Spleen (tissue), 13 donors: ENCODE data around the gene PIP4K2B. TPM values are rescaled to one million over a fixed set of nuclear protein-coding genes. Genes with fewer than 3 reads are reported as not detected.
A peak's percentile ranks its signal among the peaks of the same experiment; 100 is the strongest.

Source experiments
- DNase-seq: peaks from one replicate; pipeline ENCODE4 v3.0.0-alpha.2; 2020
- H3K27ac ChIP-seq, 8 donors: fragments of 200-600 bp; sonication (generic) in 7 of 8; 1 replicate in 4 of 8; 2 replicates in 4 of 8; pipeline versions ENCODE4 v1.5.0 to v1.8.0; 2016 to 2021; ENCODE audit warnings: inconsistent platforms in 4 of 8, mild to moderate bottlenecking in 4 of 8, moderate library complexity in 1 of 8
- H3K27me3 ChIP-seq, 7 donors: fragments of 200-600 bp; sonication (generic) in 6 of 7; replicated peaks in 1 of 7; 1 replicate in 4 of 7; 2 replicates in 3 of 7; pipeline versions ENCODE4 v1.5.0 to v1.8.0; 2016 to 2021; ENCODE audit warnings: inconsistent platforms in 3 of 7, mild to moderate bottlenecking in 1 of 7
- H3K36me3 ChIP-seq, 6 donors: fragments of 200-600 bp; sonication (generic) in 5 of 6; 1 replicate in 4 of 6; 2 replicates in 2 of 6; pipeline versions ENCODE4 v1.5.0 to v1.8.0; 2016 to 2021; ENCODE audit warnings: inconsistent platforms in 2 of 6
- H3K4me1 ChIP-seq, 6 donors: fragments of 200-600 bp; sonication (generic) in 5 of 6; 1 replicate in 3 of 6; 2 replicates in 3 of 6; pipeline versions ENCODE4 v1.5.0 to v1.8.0; 2016 to 2021; ENCODE audit warnings: inconsistent platforms in 3 of 6
- H3K4me3 ChIP-seq, 8 donors: fragments of 200-600 bp; sonication (generic) in 7 of 8; 1 replicate in 4 of 8; 2 replicates in 4 of 8; pipeline versions ENCODE4 v1.5.0 to v1.8.0; 2016 to 2021; ENCODE audit warnings: inconsistent platforms in 4 of 8, mild to moderate bottlenecking in 4 of 8, moderate library complexity in 2 of 8
- H3K9me3 ChIP-seq, 8 donors: fragments of 200-600 bp; sonication (generic) in 7 of 8; 1 replicate in 4 of 8; 2 replicates in 4 of 8; pipeline versions ENCODE4 v1.5.0 to v1.8.0; 2016 to 2021; ENCODE audit warnings: inconsistent platforms in 4 of 8
- POLR2A ChIP-seq, 3 donors: fragments of 450-650 bp; IDR thresholded peaks; one replicate each; pipeline ENCODE4 v1.5.1; 2017; ENCODE audit warnings: antibody characterized with exemption in 3 of 3, mild to moderate bottlenecking in 1 of 3
- POLR2AphosphoS5 ChIP-seq, 3 donors: sonication (generic); formaldehyde crosslinking; IDR thresholded peaks; one replicate each; pipeline ENCODE4 v1.5.1; 2017; ENCODE audit warnings: antibody characterized with exemption in 3 of 3
- WGBS, 5 donors: extraction: QIAGEN DNeasy Blood & Tissue Kit in 3 of 5; methylation state at CpG; one replicate each; pipeline versions ENCODE4 v1.1.5 to v1.1.7; 2013 to 2018; 5-methylcytosine and 5-hydroxymethylcytosine counted together
- intact Hi-C: fragments of 100-400 bp; cut with DNase I; formaldehyde crosslinking; loops from one replicate; pipeline ENCODE4 v1.15.0; 2023; ENCODE audit warnings: low total_unique reads
- long read RNA-seq, 2 donors: transcript quantifications; one replicate each; lab custom pipeline, GENCODE V29; 2026
- polyA plus RNA-seq, 3 donors: library from polyadenylated mRNA; stranded (reverse); fragments of 200-250 nt; gene quantifications; one replicate each; pipeline ENCODE4 v1.2.1, GENCODE V29; 2013
- total RNA-seq, 7 donors: library from RNA; depleted of rRNA in 3 of 7; stranded (reverse); fragments of >200 nt in 3 of 7; fragmentation: NEBNext Ultra II Directional in 4 of 7; extraction: Animal tissue kit (Norgen Biotek cat#: 25700) in 4 of 7; gene quantifications; one replicate each; pipeline versions ENCODE4 v1.1.0 to v1.2.1, GENCODE V29; 2016 to 2021
- TF ChIP-seq, protein P1 (sequence below), 11 experiments: fragments of 200-600 bp in 7 of 11; fragments of 450-650 bp in 4 of 11; sonication (generic) in 4 of 11; IDR thresholded peaks in 8 of 11; conservative IDR thresholded peaks in 3 of 11; 1 replicate in 7 of 11; 2 replicates in 4 of 11; pipeline versions ENCODE4 v1.4.0 to v1.8.0; 2016 to 2021; ENCODE audit warnings: antibody characterized with exemption in 11 of 11, inconsistent platforms in 4 of 11, mild to moderate bottlenecking in 1 of 11
- donor health status: healthy with polysubstance abuse.
- donor health status: DM: no; HTN: no; CAD: no; lungs with moderate emphysema.
- donor health status: DM: no; HTN: no; CAD: no.
- donor health status: Bipolar disorder and iron deficiency.
- donor health status: healthy.
- donor health status: DM: no; HTN: no; CAD: no.
- donor health status: DM: yes; HTN: yes; CAD: no.

PIP4K2B gene
- total RNA-seq (10 to 100 TPM; 30.9 to 48.4 (median 42.9) TPM), polyA plus RNA-seq (10 to 100 TPM; 11.4 to 21.3 (median 12.2) TPM)
- long read RNA-seq, donor 1 = 0 reads
- long read RNA-seq, donor 2, full-length matches to known transcripts = 3 of 3 reads
- long read RNA-seq, donor 2, partial matches to known transcripts = 0 of 3 reads
- long read RNA-seq, donor 2, other reads (novel, unspliced or antisense) = 0 of 3 reads

GRCh38 chr17:38799501-38800236, at the start of gene PIP4K2B:
PIP4K2B (minus strand) TSS chr17:38799556; CDS start chr17:38799424, 132 bp downstream.
- Histone ChIP-seq H3K4me1 (peaks cover 15 to 52% (median 39%) of the 10 kb centered on the region in 6 donors), H3K27me3 (no peaks in the 10 kb centered on the region), H3K27ac (peak within 1 kb of the TSS; percentile 96 to 100 (median 99)), H3K9me3 (no peaks in the 10 kb centered on the region), H3K4me3 (peak within 1 kb of the TSS; percentile 86 to 96 (median 92)), H3K36me3 (peaks cover 0 to 55% (median 38%) of the 10 kb centered on the region in 6 donors)
- 0 to 1% (median 1%) methylated on average over 32 to 76 of the region's 76 CpGs for WGBS, 5 donors
- peak in 2 of 3 donors; percentile 36 to 50 for TF ChIP-seq POLR2A (IDR thresholded peaks at IDR 0.05)
- TF ChIP-seq, protein P1, sequence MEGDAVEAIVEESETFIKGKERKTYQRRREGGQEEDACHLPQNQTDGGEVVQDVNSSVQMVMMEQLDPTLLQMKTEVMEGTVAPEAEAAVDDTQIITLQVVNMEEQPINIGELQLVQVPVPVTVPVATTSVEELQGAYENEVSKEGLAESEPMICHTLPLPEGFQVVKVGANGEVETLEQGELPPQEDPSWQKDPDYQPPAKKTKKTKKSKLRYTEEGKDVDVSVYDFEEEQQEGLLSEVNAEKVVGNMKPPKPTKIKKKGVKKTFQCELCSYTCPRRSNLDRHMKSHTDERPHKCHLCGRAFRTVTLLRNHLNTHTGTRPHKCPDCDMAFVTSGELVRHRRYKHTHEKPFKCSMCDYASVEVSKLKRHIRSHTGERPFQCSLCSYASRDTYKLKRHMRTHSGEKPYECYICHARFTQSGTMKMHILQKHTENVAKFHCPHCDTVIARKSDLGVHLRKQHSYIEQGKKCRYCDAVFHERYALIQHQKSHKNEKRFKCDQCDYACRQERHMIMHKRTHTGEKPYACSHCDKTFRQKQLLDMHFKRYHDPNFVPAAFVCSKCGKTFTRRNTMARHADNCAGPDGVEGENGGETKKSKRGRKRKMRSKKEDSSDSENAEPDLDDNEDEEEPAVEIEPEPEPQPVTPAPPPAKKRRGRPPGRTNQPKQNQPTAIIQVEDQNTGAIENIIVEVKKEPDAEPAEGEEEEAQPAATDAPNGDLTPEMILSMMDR (IDR thresholded peaks at IDR 0.05 in 8 of 11, conservative IDR thresholded peaks at IDR 0.05 in 3 of 11) = peak in 2 of 11 experiments; percentile 4 to 18
- peak; percentile 91 to 94 (median 94) for TF ChIP-seq POLR2AphosphoS5 (IDR thresholded peaks at IDR 0.05)
- peak; percentile 97 for DNase-seq
- intact Hi-C loops = no loop called here

GRCh38 chr17:38848557-38848891, 49.2 kb upstream of the PIP4K2B start:
- TF ChIP-seq, protein P1 (IDR thresholded peaks at IDR 0.05 in 8 of 11, conservative IDR thresholded peaks at IDR 0.05 in 3 of 11) = no peak
- TF ChIP-seq POLR2AphosphoS5 (IDR thresholded peaks at IDR 0.05) (no peak), POLR2A (IDR thresholded peaks at IDR 0.05) (no peak)
- no peak for DNase-seq
- Histone ChIP-seq H3K36me3 (peaks cover 0 to 74% (median 60%) of the 10 kb centered on the region in 6 donors), H3K27ac (no peak overlapping the region), H3K4me1 (peaks cover 23 to 48% (median 35%) of the 10 kb centered on the region in 6 donors), H3K9me3 (no peaks in the 10 kb centered on the region), H3K4me3 (no peak overlapping the region), H3K27me3 (no peaks in the 10 kb centered on the region)
- intact Hi-C loops = no loop called here
- 90 to 100% (median 100%) methylated on average over 1 of the region's 1 CpG for WGBS, 5 donors

- intact Hi-C loops = no loop called here
- WGBS, 5 donors = 80 to 90% (median 82%) methylated on average over 12 to 13 of the region's 13 CpGs
Measured at GRCh38 chr17:38844261-38844757, 45.0 kb upstream of the PIP4K2B start.

More at GRCh38 chr17:38844261-38844757, 45.0 kb upstream of the PIP4K2B start:
- peaks cover 0 to 37% (median 30%) of the 10 kb centered on the region in 6 donors for H3K36me3 ChIP-seq
- H3K27ac ChIP-seq = no peak overlapping the region
- TF ChIP-seq, protein P1 (IDR thresholded peaks at IDR 0.05 in 8 of 11, conservative IDR thresholded peaks at IDR 0.05 in 3 of 11) = no peak
- no peak for TF ChIP-seq POLR2AphosphoS5 (IDR thresholded peaks at IDR 0.05)
- no peak for TF ChIP-seq POLR2A (IDR thresholded peaks at IDR 0.05)
- no peaks in the 10 kb centered on the region for H3K27me3 ChIP-seq
- H3K9me3 ChIP-seq = no peaks in the 10 kb centered on the region
- DNase-seq = no peak
- no peak overlapping the region for H3K4me3 ChIP-seq
- peaks cover 0 to 8% (median under 1%) of the 10 kb centered on the region in 6 donors for H3K4me1 ChIP-seq
